ENCODE data around the gene WDR19.
"Not testable (repeated sequence)": the region's sequence is repeated elsewhere in the genome, so short reads cannot be mapped to it uniquely, and the experiment has no call there.

The WDR19 gene

GRCh38 chr4:39233114-39233513 lies 50.8 kb downstream of the WDR19 start:
- DNase-seq, result no peak
- no peak for ATAC-seq

GRCh38 chr4:39233783-39234182 lies 51.5 kb downstream of the WDR19 start:
- DNase-seq, result no peak
- ATAC-seq, result no peak

- no peak for ATAC-seq
- DNase-seq, result no peak
Observed at GRCh38 chr4:39235021-39235420, 52.7 kb downstream of the WDR19 start.

GRCh38 chr4:39235696-39236095 lies 53.4 kb downstream of the WDR19 start:
- no peak for DNase-seq
- no peak for ATAC-seq

GRCh38 chr4:39237179-39237578 lies 54.9 kb downstream of the WDR19 start:
- no peak for ATAC-seq
- DNase-seq, result no peak

GRCh38 chr4:39243462-39243861 lies 61.1 kb downstream of the WDR19 start:
- DNase-seq (no peak), ATAC-seq (no peak)

- ATAC-seq (no peak), DNase-seq (no peak)
Observed at GRCh38 chr4:39255266-39255665, 72.9 kb downstream of the WDR19 start.

GRCh38 chr4:39255871-39256270 lies 73.5 kb downstream of the WDR19 start:
- DNase-seq (no peak), ATAC-seq (no peak)

- DNase-seq, result no peak
- ATAC-seq, result no peak
Observed at GRCh38 chr4:39256436-39256835, 74.1 kb downstream of the WDR19 start.

GRCh38 chr4:39259571-39260330 lies 77.4 kb downstream of the WDR19 start:
- no peak for ATAC-seq
- DNase-seq, result no peak

- no peak for DNase-seq
- no peak for ATAC-seq
Observed at GRCh38 chr4:39263895-39264294, 81.6 kb downstream of the WDR19 start.

- DNase-seq, result no peak
Observed at GRCh38 chr4:39274503-39274902, 92.2 kb downstream of the WDR19 start.

GRCh38 chr4:39277661-39278060 lies 95.3 kb downstream of the WDR19 start:
- not testable (repeated sequence) for ATAC-seq, DNase-seq

More at GRCh38 chr4:39274503-39274902, 92.2 kb downstream of the WDR19 start:
- ATAC-seq, result no peak

GRCh38 chr4:39278476-39278875 lies 96.1 kb downstream of the WDR19 start:
- no peak for ATAC-seq
- no peak for DNase-seq

GRCh38 chr4:39279416-39279815 lies 97.1 kb downstream of the WDR19 start:
- DNase-seq (no peak), ATAC-seq (no peak)

GRCh38 chr4:39280770-39281169 lies 98.4 kb downstream of the WDR19 start:
- DNase-seq, result no peak

GRCh38 chr4:39285111-39285795 lies 102.9 kb downstream of the WDR19 start:
- ATAC-seq (no peak), DNase-seq (no peak)

More at GRCh38 chr4:39280770-39281169, 98.4 kb downstream of the WDR19 start:
- no peak for ATAC-seq

GRCh38 chr4:39285853-39286252 lies 103.5 kb downstream of the WDR19 start:
- ATAC-seq (no peak), DNase-seq (no peak)

- DNase-seq (no peak), ATAC-seq (no peak)
Observed at GRCh38 chr4:39286263-39286662, 103.9 kb downstream of the WDR19 start.

- no peak for ATAC-seq
- no peak for DNase-seq
Observed at GRCh38 chr4:39287223-39287622, 104.9 kb downstream of the WDR19 start.

GRCh38 chr4:39291686-39292085 lies 109.4 kb downstream of the WDR19 start:
- no peak for DNase-seq
- no peak for ATAC-seq

GRCh38 chr4:39292433-39292832 lies 110.1 kb downstream of the WDR19 start:
- not testable (repeated sequence) for ATAC-seq

GRCh38 chr4:39295784-39296183 lies 113.5 kb downstream of the WDR19 start:
- ATAC-seq (no peak), DNase-seq (no peak)

More at GRCh38 chr4:39292433-39292832, 110.1 kb downstream of the WDR19 start:
- DNase-seq, result not testable (repeated sequence)

- DNase-seq (no peak), ATAC-seq (no peak)
Observed at GRCh38 chr4:39302901-39303300, 120.6 kb downstream of the WDR19 start.

All from stimulated activated naive CD8-positive, alpha-beta T cell treated with anti-CD3 and anti-CD28 coated beads, Interleukin-15, Interleukin-2, amounts not matched to agents 100 U/mL and 50 U/mL, for 24 hours (primary cell).